MCF 10A (cell line): ENCODE measurements around the gene TBCC. TPM values are rescaled to one million over a fixed set of nuclear protein-coding genes. Genes with fewer than 3 reads are reported as not detected.
A peak's percentile ranks its signal among the peaks of the same experiment; 100 is the strongest.
"Not testable (repeated sequence)": the region's sequence is repeated elsewhere in the genome, so short reads cannot be mapped to it uniquely, and the experiment has no call there.

Experiments used
- BruUV-seq: library from RNA; stranded (reverse); fragments of 400-500 nt; replicated peaks from 2 replicates; lab custom pipeline; 2021; lab: Mats Ljungman, UMichigan
- CTCF ChIA-PET: fragments of 300-600 bp; sonication (Branson Sonifier 250); formaldehyde crosslinking; extraction: SDS; loops from one replicate; lab custom pipeline; 2021; ENCODE audit warnings: antibody characterized with exemption, inconsistent platforms; lab: Yijun Ruan, JAX
- POLR2A ChIA-PET: fragments of 300-600, 350-650 bp; sonication (Branson Sonifier 250); formaldehyde crosslinking; extraction: SDS; loops from one replicate; lab custom pipeline; 2020; ENCODE audit warnings: antibody characterized with exemption, inconsistent platforms; lab: Yijun Ruan, JAX
- DNase-seq: peaks from one replicate; pipeline ENCODE4 v3.0.0-alpha.2; 2018; ENCODE audit not compliant: unreplicated experiment
- H3K27ac Mint-ChIP-seq: one replicate; pipeline ENCODE4 v1.8.0; 2022; ENCODE audit warnings: mild to moderate bottlenecking, low read depth, mixed read lengths; ENCODE audit not compliant: unreplicated experiment
- H3K27me3 Mint-ChIP-seq: one replicate; pipeline ENCODE4 v1.8.0; 2022; ENCODE audit warnings: mixed read lengths; ENCODE audit not compliant: insufficient read depth, unreplicated experiment
- H3K36me3 Mint-ChIP-seq: one replicate; pipeline ENCODE4 v1.8.0; 2022; ENCODE audit warnings: mild to moderate bottlenecking, moderate library complexity, mixed read lengths; ENCODE audit not compliant: insufficient read depth, unreplicated experiment
- H3K4me1 Mint-ChIP-seq: one replicate; pipeline ENCODE4 v1.8.0; 2022; ENCODE audit warnings: mixed read lengths; ENCODE audit not compliant: insufficient read depth, unreplicated experiment
- H3K4me3 Mint-ChIP-seq: one replicate; pipeline ENCODE4 v1.8.0; 2022; ENCODE audit warnings: mild to moderate bottlenecking, moderate library complexity, mixed read lengths; ENCODE audit not compliant: unreplicated experiment
- H3K9me3 Mint-ChIP-seq: one replicate; pipeline ENCODE4 v1.8.0; 2022; ENCODE audit warnings: mixed read lengths; ENCODE audit not compliant: unreplicated experiment
- intact Hi-C: fragments of 100-400 bp; cut with micrococcal nuclease; formaldehyde crosslinking; loops from 2 replicates; pipeline ENCODE4 v1.14.1; 2022
- total RNA-seq: library from RNA; stranded (reverse); gene quantifications from 2 replicates; pipeline ENCODE4 v1.2.3, GENCODE V29; 2022
- TF ChIP-seq, protein P1 (sequence below): fragments of 200-600 bp; IDR thresholded peaks from one replicate; pipeline ENCODE4 v1.8.0; 2022; ENCODE audit warnings: antibody characterized with exemption, mild to moderate bottlenecking; ENCODE audit not compliant: unreplicated experiment

TBCC gene
- total RNA-seq, 1 experiment from 2014 or later: 13.7 TPM

DNA sequence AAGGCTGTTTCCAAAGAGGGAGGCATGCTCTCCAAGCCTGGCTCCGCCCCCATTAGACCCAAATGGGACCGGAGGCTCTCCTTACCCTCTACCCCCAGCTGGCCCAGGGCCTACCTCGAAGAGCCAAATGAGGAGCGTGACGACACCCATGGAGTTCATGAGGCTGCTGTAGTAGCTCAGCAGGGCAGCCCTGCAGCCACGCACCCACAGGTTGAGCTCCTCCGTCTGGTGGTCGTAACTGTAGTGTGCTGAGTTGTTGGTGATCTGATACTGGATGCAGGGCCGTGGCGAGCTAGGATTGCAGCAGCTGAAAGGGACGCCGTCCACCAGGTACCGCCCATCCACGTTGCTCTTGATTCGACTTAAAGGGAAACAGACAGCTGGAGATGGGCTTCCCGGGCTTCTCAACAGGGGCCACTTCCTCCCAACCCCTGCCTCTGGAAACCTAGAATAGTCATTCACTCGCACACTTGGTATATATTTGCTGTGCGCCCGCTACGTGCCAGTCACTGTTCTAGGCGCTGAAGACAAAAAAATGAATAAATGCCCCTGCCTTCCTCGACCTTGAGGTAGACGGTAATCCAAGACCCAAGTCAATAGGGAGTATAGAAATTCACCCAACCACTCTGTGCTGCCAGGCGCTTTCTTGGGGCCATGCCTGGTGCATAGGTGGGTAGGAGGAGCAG is 41.5 kb downstream of the TBCC start:
- no TSS peak for BruUV-seq
- no peaks in the 10 kb centered on the region for H3K4me1 Mint-ChIP-seq
- no peaks in the 10 kb centered on the region for H3K9me3 Mint-ChIP-seq
- H3K36me3 Mint-ChIP-seq: no peaks in the 10 kb centered on the region
- no peaks in the 10 kb centered on the region for H3K27me3 Mint-ChIP-seq
- H3K4me3 Mint-ChIP-seq: no peak overlapping the region
- no peak for DNase-seq
- ChIA-PET POLR2A (interaction anchor here (0.9 to 1.4 kb wide), 2 partner anchors 9 to 13 kb away, joined by 3 to 5 read pairs; no protein-coding TSS in a partner anchor), CTCF (interaction anchor here (0.5 to 1.0 kb wide), 4 partner anchors 10 to 195 kb away, joined by 3 to 5 read pairs (median 4); no protein-coding TSS in a partner anchor)
- no peak overlapping the region for H3K27ac Mint-ChIP-seq
- intact Hi-C loops: no loop called here
- TF ChIP-seq, protein P1, sequence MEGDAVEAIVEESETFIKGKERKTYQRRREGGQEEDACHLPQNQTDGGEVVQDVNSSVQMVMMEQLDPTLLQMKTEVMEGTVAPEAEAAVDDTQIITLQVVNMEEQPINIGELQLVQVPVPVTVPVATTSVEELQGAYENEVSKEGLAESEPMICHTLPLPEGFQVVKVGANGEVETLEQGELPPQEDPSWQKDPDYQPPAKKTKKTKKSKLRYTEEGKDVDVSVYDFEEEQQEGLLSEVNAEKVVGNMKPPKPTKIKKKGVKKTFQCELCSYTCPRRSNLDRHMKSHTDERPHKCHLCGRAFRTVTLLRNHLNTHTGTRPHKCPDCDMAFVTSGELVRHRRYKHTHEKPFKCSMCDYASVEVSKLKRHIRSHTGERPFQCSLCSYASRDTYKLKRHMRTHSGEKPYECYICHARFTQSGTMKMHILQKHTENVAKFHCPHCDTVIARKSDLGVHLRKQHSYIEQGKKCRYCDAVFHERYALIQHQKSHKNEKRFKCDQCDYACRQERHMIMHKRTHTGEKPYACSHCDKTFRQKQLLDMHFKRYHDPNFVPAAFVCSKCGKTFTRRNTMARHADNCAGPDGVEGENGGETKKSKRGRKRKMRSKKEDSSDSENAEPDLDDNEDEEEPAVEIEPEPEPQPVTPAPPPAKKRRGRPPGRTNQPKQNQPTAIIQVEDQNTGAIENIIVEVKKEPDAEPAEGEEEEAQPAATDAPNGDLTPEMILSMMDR: no peak

DNA sequence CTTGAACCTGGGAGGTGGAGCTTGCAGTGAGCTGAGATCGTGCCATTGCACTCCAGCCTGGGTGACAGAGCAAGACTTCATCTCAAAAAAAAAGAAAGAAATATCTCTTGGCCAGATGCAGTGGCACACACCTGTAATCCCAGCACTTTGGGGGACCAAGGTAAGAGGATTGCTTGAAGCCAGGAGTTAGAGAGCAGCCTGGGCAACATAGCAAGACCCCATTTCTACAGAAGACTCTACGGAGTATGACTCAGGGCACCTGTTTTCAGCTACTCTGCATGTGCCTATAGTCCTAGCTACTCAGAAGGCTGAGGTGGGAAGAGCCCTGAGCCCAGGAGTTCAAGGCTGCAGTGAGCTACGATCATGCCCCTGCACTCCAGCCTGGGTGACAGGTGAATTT is 43.1 kb downstream of the TBCC start:
- BruUV-seq, DNase-seq, H3K4me1 Mint-ChIP-seq, H3K36me3 Mint-ChIP-seq, H3K27ac Mint-ChIP-seq, H3K27me3 Mint-ChIP-seq, intact Hi-C loops, H3K4me3 Mint-ChIP-seq, H3K9me3 Mint-ChIP-seq: not testable (repeated sequence)
- ChIA-PET POLR2A (interaction anchor here (0.7 kb wide), 1 partner anchor 9 kb away, joined by 3 read pairs; no protein-coding TSS in a partner anchor), CTCF (interaction anchor here (0.6 to 2.0 kb wide), 4 partner anchors 12 to 63 kb away, joined by 3 to 5 read pairs (median 4); no protein-coding TSS in a partner anchor)

DNA sequence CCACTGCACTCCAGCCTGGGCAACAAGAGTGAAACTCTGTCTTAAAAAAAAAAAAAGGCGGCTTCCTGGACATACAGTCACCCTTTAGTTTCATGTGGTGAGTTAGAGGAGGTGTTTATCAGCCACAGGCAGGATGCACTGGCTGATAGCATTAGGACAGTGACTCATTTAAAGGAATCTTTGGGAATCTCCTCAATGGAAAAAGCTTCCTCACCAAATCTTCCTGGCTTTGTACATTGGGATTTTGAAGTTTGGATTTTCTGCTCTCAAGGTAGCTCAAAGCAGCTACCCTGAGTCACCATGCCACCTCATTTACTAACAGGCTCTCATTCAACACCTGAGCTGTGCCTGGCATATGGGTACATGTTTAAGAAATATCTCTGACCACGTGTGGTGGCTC is 43.7 kb downstream of the TBCC start:
- Mint-ChIP-seq H3K4me3 (no peak overlapping the region), H3K9me3 (no peaks in the 10 kb centered on the region), H3K27ac (no peak overlapping the region), H3K27me3 (no peaks in the 10 kb centered on the region), H3K36me3 (peaks cover 5% of the 10 kb centered on the region), H3K4me1 (no peaks in the 10 kb centered on the region)
- BruUV-seq: no TSS peak
- ChIA-PET CTCF (interaction anchor here (0.6 to 2.0 kb wide), 5 partner anchors 11 to 175 kb away, joined by 3 to 5 read pairs (median 3); no protein-coding TSS in a partner anchor), POLR2A (interaction anchor here (0.5 kb wide), 1 partner anchor 179 kb away, joined by 4 read pairs; no protein-coding TSS in a partner anchor)
- DNase-seq: peak; percentile 11
- TF ChIP-seq, protein P1: no peak
- intact Hi-C loops: no loop called here

DNA sequence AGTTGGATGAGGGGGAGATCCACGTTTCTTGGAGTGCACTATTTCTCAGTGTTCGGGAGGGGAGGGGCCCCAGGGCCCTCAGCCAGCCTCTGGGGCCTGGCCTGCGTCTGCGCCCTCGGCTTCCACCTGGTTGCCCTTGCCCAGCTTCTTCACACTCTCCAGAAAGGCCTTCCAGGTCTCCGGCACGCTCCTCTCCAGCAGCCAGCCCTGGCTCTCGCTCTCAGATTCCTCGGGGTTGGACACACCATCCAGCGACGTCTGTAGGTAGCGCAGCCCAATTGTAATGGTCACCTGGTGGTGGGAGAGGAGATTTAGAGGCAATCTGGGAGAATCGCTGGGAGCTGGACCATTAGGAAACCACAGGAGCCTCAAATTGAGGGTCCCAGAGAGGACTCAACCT is 47.7 kb downstream of the TBCC start:
- H3K4me1 Mint-ChIP-seq: peaks cover 12% of the 10 kb centered on the region
- intact Hi-C loops: no loop called here
- BruUV-seq: no TSS peak
- ChIA-PET POLR2A (interaction anchor here (0.6 kb wide), 1 partner anchor 126 kb away, joined by 4 read pairs; no protein-coding TSS in a partner anchor), CTCF (interaction anchor here (0.6 to 1.8 kb wide), 3 partner anchors 28 to 807 kb away, joined by 3 to 6 read pairs (median 5); partner anchors contain the start of gene RPL7L1)
- no peaks in the 10 kb centered on the region for H3K27me3 Mint-ChIP-seq
- no peak for DNase-seq
- no peaks in the 10 kb centered on the region for H3K9me3 Mint-ChIP-seq
- TF ChIP-seq, protein P1: no peak
- H3K4me3 Mint-ChIP-seq: no peak overlapping the region
- H3K27ac Mint-ChIP-seq: no peak overlapping the region
- H3K36me3 Mint-ChIP-seq: peaks cover 29% of the 10 kb centered on the region
